OCI-M2 (cell line): Measurements from ENCODE around the gene TOMM40L.
"Not testable (repeated sequence)": the region's sequence is repeated elsewhere in the genome, so short reads cannot be mapped to it uniquely, and the experiment has no call there.

ENCODE experiments used
- DNase-seq: peaks from one replicate; lab custom pipeline; 2025; ENCODE audit not compliant: unreplicated experiment; lab: John Stamatoyannopoulos, UW

Gene TOMM40L

DNA sequence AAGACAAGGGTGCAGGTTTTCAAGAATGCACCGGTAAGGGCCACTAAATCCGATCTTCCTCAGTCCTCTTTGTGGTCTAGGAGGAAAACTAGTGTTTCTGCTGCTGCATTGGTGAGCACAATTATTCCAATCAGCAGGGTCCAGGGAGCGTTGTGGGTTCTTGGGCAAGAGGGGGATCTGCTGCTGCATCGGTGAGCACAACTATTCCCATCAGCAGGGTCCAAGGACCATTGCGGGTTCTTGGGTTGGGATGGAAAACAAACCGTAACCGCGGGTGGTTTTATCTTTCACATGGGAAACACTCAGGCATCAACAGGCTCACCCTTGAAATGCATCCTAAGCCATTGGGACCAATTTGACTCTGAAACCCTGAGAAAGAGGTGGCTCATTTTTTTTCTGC lies 25.7 kb downstream of the TOMM40L start:
- no peak for DNase-seq

DNA sequence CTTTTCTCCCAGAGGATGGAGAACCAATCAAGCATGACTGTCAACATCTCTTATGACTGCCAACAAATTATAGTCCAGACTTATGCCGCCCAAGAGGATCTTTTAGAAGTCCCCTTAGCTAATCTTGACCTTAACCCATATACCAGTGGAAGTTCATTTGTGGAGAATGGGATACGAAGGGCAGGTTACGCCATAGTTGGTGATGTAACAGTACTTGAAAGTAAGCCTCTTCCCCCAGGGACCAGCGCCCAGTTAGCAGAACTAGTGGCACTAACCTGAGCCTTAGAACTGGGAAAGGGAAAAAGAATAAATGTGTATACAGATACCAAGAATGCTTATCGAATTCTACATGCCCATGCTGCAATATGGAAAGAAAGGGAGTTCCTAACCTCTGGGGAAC lies 29.4 kb downstream of the TOMM40L start:
- not testable (repeated sequence) for DNase-seq

DNA sequence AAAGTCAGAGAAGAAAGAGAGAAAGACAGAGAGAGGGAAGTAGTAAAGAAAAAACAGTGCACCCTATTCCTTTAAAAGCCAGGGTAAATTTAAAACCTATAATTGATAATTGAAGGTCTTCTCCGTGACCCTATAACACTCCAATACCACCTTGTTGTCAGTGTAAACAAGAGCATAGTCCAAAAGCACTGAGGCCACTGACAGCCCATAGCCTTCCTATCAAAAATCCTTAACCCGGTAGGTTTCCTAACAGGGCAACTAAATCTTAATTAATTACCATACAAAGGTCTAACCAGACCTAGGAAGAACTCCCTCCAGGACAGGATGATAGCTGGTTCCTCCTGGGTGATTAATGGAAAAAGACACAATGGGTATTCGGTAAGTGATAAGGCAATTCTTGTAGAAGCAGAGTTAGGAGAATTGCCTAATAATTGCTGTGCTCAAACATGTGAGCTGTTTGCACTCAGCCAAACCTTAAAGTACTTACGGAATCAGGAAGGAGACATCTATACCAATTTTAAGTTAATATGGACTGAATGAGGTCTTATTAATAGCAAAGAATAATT lies 30.2 kb downstream of the TOMM40L start:
- DNase-seq, result not testable (repeated sequence)

DNA sequence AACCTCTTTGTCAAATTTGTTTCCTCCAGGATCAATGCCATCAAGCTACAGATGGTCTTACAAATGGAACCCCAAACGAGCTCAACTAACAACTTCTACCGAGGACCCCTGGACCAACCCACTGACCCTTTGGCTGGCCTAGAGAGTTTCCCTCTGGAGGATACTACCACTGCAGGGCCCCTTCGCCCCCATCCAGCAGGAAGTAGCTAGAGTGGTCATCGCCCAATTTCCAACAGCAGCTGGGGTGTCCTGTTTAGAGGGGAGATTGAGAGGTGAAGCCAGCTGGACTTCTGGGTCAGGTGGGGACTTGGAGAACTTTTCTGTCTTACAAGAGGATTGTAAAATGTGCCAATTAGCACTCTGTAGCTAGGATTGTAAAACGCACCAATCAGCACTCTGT lies 31.2 kb downstream of the TOMM40L start:
- not testable (repeated sequence) for DNase-seq

DNA sequence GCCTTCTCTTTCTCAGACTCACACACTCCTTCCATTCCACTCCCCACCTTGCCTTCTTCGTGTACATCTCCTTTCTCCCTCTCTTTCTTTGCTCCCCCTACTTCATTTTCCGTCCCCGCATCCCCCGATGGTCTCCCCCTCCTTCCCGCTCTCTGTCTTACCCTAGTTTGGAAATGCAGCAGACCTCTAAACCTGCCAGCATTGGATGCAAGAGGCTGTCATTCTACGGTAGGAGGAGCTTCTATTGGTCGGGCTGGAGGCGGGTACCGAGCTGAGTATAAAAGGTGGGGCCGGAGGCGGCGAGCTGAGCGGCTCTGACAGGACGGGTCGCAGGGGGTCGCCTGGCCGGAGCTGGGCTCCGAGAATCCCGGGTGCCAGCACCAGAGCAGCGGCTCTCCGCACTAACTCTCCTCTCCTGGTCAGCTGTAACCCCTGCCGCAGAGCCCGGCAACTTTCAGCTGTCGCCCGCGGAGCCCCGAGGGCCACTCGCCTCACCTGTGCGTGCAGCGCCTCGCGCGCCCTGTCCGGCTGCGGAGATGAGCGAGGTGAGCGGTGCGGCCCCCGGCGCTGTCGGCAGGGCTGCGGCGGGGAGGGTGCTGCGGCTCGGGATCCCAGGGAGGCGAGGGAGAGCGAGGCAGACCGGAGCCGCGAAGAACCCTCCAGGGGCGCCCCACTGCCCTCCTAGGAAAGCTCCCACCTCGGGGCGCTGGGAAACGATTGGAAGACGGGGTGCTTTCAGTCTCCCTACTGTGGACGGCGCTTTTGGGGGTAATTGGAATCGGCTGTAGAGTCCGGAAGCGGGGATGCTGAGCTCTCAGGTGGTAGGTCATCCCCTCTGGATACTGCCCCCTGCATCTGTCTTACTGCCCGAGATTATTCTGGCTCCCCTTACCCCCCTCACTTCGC lies 32.8 kb downstream of the TOMM40L start, which contains the start of gene PCP4L1:
Gene PCP4L1, plus strand, starts transcription at position 307 of the 906 bp plus-strand sequence. Its CDS starts 230 bp downstream, at position 537.
- DNase-seq, result no peak

DNA sequence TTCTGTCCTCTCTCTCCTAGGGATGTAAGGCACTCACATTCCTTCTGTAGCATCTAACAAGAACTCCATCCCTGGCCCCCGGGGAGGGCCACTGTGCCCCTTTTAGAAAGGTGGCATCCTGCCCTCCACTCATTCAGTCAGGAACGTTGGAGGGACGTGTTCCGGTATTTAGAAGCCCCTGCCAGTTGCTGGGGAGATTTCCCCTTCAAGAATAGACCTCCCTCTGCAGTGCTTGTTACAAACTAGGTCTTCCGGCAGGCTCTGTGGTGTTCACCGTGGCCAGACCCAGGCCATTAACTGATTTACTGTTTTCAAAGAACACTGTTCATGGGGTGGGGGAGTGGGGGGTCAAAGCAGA lies 33.5 kb downstream of the TOMM40L start:
- DNase-seq, result no peak

DNA sequence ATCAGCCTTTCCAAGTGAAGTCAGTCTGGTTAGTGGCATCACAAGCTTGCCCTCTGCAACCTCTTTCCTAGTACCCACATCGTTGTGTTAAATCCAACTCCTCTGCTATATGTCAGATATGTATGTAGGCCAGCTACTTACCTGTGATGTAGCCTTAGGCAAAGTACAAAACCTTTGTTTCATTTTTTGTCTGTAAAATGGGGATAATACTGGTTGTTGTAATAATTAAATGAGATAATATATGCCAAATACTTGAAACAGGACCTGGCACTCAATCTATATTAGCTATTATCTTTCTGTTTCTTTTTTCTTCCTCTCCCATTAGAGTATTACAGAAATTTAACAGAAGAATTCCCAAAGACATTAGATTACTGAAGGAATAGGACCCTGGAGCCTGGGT lies 33.9 kb downstream of the TOMM40L start:
- DNase-seq, result no peak

DNA sequence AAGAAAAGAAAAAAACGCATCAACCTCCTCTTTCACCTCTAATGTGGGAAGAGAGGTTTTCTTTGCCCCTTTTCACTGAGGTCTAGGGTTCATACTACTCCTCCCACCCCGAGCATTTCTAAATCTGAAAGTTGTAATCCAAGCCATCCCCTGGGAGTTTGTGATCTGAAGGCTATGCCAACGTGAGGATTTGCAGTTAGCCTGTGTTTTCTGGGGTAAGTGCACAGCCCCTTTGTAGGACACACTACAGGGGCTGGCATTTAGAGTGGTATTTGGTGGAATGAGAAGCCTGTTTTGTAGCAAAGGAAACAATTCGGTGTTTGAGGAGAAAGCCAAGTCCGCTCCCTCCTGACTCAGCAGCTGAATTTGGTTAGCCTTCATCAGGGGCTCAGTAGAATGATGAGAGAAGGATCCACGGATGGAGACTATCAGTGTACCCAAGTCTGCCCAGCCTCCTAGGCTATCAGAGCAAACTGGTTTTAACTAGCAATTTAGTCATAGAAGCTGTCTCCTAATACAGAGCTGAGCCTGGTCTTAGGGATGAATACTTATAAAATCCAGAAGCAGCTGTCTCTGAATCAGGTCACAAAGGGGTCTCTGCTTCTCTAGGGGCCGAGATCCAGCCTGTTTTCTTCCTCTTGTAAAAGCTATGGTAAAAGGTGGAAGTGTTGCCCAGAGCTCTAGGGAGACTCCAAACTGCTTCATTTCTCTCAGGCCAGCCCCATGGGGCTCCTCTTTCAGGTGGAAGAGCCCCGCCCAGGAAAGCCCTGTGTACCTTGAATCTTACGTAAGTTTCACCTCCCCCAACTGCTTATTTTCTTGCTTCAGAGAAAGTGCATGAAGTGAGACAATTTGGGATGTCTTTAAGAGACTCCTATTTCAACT lies 34.8 kb downstream of the TOMM40L start:
- no peak for DNase-seq

DNA sequence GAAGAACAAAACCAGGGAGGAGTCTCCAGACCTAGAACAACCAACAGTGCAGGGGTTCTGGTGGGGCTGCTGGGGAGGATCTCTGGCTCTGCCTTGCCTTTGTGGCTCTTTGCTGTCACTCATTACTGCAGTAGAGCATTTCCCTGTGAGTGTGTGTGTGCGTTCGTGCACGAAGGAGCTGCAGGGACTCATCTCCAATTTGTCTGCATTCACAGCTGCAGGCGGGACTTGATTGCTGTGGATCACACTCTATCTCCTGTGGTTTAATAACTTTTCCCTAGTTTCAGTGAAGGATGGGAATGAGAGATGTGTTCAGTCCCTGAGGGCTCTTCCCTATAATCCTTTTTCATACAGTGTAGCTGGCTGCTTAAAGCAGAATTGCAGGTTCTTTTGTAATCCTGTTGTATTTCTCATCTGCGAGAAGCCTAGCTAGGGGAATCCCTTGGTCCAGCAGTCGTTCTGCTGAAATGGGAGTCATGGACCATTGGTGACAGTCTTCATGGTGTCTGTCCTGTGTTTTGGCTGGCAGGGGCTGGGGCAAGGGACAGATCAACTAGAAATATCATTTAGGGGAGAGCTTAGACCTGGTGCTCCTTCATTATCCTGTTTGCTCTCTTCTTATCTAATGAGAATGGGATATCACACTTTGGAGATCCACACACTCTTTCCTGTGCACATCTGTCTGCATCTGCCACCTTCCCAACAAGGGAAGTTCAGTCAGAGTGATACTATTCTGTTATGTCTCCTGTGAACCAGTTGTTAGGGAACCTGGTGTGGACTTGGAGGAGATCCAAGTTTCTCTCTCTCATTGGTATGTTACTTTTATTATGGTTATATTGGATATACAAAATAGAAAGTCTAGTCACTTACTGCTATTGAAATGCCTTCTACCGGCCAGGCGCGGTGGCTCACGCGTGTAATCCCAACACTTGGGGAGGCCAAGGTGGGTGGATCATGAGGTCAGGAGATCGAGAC lies 35.7 kb downstream of the TOMM40L start:
- DNase-seq, result no peak

DNA sequence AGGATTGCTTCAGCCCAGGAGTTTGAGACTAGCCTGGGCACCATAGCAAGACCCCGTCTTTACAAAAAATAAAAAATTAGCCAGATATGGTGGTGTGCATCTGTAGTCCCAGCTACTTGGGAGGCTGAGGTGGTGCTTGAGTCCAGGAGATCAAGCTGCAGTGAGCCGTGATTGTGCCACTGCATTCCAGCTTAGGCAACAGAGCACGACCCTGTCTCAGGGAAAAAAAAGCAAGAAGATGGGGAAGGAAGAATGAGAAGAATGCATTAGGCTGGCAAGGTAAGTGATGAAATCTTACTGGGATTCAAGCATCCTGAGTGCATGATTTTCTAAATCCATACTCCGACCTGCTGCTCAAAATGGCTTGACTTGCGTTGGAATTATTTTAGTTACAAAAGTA lies 39.4 kb downstream of the TOMM40L start:
- no peak for DNase-seq

DNA sequence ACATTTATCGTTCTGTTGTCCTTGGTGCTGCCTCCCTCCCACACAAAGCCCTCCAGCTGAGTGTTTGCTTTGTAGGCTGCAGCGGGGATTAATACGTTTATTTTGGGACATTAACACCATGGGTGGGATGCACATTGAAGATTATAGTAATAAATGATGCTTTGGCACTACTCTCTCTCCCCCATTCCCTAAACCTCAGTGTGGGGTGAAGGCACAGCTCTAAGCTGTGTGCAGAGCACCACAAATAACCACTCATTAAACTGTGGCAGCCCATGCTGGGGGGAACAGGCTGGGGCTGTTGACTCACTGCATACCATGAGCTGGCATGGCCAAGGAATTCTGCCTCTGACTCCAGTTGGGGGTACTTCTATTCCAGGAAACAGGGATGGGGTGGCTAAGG lies 40.3 kb downstream of the TOMM40L start:
- DNase-seq, result no peak

DNA sequence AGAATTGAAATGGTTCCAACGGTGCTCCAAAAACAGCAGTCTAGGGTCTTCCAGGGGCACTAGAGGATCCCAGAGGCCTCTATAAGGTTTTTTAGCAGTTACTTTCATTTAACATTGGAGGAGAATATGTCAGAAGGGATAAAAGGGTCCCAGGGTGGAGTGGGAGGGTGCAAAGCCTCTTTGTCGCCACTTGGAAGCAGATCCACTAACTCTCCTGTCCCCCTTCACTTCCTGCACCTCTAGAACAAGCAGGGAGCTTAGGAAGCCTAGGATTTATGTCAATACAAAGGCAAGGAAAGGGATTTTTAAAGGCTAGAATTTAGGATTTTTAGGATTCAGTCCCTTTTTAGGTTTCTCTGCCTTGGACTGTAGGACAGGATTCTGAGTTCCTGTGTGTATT lies 41.0 kb downstream of the TOMM40L start:
- DNase-seq, result no peak

DNA sequence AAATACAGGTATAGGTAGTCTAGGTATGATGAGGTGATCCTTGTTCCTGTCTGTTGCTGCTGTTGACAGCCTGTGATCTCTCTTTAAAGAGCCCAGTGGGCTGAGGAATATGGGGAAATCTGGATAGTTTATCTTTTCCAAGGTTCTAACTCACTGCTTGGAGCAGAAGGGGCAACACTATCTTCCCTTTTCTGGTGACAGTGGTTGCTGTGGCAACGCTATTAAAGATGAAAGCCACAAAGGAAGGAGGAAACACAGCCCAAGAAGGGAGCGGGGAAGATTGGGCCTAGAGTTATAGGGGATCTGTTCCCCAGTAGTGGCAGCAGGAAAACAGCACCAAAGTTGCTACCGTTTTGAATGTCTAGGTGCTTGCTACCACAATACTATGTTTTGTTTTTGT lies 41.5 kb downstream of the TOMM40L start:
- DNase-seq, result no peak

DNA sequence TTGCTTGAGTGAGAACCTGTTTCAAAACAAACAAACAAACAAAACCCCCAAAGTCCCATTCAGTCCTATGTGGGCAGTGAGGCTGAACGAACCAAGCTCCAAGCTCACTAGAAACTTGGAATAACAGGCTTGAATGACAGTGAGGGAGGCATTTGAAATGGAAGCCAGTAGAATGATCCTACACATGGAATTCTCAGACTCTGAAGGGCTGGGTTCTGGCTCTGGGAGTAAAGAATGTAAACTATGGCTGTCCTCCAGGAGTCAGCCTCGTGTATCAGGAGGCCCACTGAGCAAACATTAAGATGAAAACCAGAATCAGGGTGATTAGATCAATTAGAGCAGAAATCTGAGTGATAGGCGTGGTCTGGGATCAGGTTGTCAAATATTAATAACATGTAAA lies 47.5 kb downstream of the TOMM40L start:
- no peak for DNase-seq

DNA sequence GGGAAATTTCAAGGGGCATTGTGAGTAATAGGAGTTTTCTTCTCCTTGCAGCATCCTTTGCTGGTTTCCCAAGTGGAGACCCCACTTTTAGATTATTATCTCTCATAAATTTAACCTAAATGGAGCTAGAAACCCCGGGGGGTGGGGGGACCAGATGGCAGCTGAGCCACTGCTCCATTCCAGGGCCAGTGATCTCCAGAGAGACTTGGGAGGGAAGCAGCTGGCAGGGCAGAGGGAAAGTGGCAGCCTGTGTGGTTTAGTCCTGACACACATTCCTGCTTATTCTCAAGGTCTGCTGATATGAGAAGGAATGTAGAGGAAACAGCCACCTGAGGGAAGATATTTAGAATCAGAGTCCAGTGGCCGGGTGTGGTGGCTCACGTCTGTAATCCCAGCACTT lies 49.0 kb downstream of the TOMM40L start:
- no peak for DNase-seq
